CD4-positive, alpha-beta T cell treated with Interleukin-6 for 4 hours (primary cell): Measurements from ENCODE around the gene ACSS2.
A peak's percentile ranks its signal among the peaks of the same experiment; 100 is the strongest.

ENCODE experiments used
- DNase-seq: peaks from one replicate; pipeline ENCODE4 v3.0.0-alpha.2; 2020; ENCODE audit warnings: mixed read lengths

The ACSS2 gene

GRCh38 chr20:34952671-34953070, 76.3 kb downstream of the ACSS2 start:
- DNase-seq, result no peak

GRCh38 chr20:34953960-34954359, 77.5 kb downstream of the ACSS2 start:
- DNase-seq, result no peak

- DNase-seq, result no peak
These were observed 78.5 kb downstream of the ACSS2 start for GRCh38 chr20:34954904-34955230.

- peak; percentile 97 for DNase-seq
These were observed 79.0 kb downstream of the ACSS2 start, which contains the start of the genes GSS and MYH7B for GRCh38 chr20:34955231-34956040. GSS (minus strand) TSS chr20:34955806; CDS start chr20:34951852, 3,954 bp downstream. MYH7B (plus strand) TSS chr20:34955868; CDS start chr20:34978006, 22,138 bp downstream.

GRCh38 chr20:34956041-34956458, 79.6 kb downstream of the ACSS2 start:
- no peak for DNase-seq

- DNase-seq, result no peak
These were observed 80.5 kb downstream of the ACSS2 start for GRCh38 chr20:34956751-34957472.

- DNase-seq, result no peak
These were observed 88.1 kb downstream of the ACSS2 start for GRCh38 chr20:34964486-34964885.

- no peak for DNase-seq
These were observed 88.6 kb downstream of the ACSS2 start for GRCh38 chr20:34965051-34965450.

- no peak for DNase-seq
These were observed 91.0 kb downstream of the ACSS2 start for GRCh38 chr20:34967421-34967820.

GRCh38 chr20:34968042-34968775, 91.8 kb downstream of the ACSS2 start:
- DNase-seq, result no peak

GRCh38 chr20:34970193-34970840, 93.9 kb downstream of the ACSS2 start:
- DNase-seq, result no peak

- DNase-seq, result no peak
These were observed 94.6 kb downstream of the ACSS2 start for GRCh38 chr20:34970846-34971560.

GRCh38 chr20:34971561-34972235, 95.3 kb downstream of the ACSS2 start:
- no peak for DNase-seq

GRCh38 chr20:34974246-34974645, 97.8 kb downstream of the ACSS2 start:
- no peak for DNase-seq

- no peak for DNase-seq
These were observed 99.9 kb downstream of the ACSS2 start for GRCh38 chr20:34976286-34976685.
